ENCODE results near the gene NTRK2.

Gene NTRK2

DNA sequence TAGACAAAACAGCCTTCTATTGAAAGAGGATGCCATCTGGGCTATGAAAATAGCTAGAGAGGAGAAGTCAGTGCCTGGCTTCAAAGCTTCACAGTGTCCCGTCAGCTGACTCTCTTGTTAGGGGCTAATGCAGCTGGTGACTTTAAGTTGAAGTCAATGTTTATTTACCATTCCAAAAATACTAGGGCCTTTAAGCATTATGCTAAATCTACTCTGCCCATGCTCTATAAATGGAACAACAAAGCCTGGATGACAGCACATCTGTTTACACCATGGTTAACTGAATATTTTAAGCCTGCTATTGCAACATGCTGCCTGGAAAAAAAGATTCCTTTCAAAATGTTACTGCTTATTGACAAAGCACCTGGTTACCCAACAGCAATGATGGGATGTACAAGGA is 309.1 kb downstream of the NTRK2 start:
- no peak overlapping the region for H3K4me3 ChIP-seq (ENCODE audit: low read depth, low read length)
- TF ChIP-seq, protein P1, sequence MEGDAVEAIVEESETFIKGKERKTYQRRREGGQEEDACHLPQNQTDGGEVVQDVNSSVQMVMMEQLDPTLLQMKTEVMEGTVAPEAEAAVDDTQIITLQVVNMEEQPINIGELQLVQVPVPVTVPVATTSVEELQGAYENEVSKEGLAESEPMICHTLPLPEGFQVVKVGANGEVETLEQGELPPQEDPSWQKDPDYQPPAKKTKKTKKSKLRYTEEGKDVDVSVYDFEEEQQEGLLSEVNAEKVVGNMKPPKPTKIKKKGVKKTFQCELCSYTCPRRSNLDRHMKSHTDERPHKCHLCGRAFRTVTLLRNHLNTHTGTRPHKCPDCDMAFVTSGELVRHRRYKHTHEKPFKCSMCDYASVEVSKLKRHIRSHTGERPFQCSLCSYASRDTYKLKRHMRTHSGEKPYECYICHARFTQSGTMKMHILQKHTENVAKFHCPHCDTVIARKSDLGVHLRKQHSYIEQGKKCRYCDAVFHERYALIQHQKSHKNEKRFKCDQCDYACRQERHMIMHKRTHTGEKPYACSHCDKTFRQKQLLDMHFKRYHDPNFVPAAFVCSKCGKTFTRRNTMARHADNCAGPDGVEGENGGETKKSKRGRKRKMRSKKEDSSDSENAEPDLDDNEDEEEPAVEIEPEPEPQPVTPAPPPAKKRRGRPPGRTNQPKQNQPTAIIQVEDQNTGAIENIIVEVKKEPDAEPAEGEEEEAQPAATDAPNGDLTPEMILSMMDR (IDR thresholded peaks at IDR 0.05; ENCODE audit: borderline replicate concordance, insufficient read depth, low read depth, low read length), result no peak

DNA sequence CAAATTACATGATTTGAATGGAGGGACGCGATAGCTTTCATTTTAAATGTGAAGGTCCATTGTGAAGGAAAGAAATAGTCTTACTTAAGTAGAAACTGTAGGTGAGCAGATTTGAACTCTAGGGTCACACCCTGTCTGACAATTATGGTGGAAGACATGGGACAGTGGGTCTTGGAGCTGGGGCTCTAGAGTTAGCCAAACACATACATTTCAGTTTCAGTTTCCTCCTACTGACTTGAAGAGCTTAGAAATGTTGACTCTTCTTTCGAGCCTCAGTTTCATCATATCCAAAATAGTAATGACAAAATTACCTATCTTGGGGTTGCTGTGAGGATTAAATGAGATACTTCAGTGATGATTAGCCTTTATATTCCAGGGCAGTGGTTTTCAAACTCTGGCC is 314.2 kb downstream of the NTRK2 start:
- TF ChIP-seq, protein P1 (IDR thresholded peaks at IDR 0.05; ENCODE audit: borderline replicate concordance, insufficient read depth, low read depth, low read length), result no peak
- H3K4me3 ChIP-seq (ENCODE audit: low read depth, low read length), result no peak overlapping the region

DNA sequence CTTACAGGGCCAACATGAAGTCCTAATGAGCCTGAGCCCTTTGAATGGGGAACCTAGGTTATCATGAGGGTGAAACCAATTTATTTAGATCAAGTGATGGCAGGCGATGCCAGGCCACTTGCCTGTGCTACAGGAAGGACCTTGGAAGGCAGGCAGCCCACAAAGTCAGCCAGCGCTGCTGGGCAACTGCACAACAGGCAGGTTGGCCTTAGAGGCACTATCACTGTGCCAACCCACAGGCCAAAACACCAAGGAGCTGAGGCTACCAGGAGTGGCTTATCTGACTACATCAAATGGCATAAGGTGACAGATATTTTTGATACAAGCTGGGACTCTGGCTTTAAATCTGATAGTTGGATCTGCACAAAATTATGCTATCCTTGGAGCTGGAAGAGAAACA is 319.1 kb downstream of the NTRK2 start:
- H3K4me3 ChIP-seq (ENCODE audit: low read depth, low read length), result no peak overlapping the region
- TF ChIP-seq, protein P1 (IDR thresholded peaks at IDR 0.05; ENCODE audit: borderline replicate concordance, insufficient read depth, low read depth, low read length), result no peak

DNA sequence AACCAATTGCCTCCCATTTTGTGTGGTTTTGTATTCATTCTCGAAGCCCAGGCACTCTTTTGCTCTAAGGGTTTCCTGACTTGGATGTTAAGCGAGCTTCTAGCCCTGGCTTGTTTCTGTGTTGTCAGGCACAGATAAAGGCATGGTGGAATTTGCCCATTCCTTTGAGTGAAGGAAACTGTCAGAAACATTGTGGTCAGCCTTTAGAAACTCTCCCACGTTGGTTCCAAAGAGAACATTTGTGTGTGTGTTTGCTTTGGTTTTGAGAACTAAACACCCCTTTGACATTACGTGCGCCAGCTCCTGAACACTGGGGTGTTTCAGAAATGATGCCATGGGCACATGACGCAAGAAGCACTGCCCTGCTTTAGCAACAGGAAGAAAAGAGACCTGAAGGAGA is 320.9 kb downstream of the NTRK2 start:
- TF ChIP-seq, protein P1 (IDR thresholded peaks at IDR 0.05; ENCODE audit: borderline replicate concordance, insufficient read depth, low read depth, low read length), result no peak

DNA sequence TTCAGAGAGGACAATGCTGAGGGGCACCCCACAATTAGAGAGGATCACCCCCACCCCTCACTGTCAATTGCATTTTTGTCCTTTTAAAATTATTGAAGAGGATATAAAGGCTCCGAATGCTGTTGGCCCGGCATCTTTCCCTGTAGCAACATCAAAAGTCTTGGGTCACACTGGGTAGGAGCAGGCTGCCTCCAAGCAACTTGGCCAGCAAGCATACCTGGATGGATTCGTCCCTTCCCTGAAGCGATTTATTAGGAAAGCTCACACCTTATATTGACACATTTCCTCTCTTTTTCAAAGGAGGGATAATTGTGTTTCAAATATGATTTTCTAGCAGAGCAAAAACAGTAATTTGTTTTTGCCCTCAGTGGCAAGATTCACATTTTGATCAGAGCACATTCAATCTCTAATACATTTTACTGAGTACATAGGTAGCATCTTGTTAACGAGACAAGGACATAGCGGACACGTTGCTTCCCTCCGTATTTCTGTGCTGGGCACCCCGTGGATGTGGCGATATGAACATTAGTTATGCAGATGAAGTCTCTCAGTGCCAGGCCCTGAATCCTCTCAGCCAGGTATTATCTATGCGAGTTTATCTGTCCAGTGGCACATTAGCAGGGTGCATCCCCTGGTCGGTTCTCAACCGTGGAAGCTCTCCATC is 321.5 kb downstream of the NTRK2 start:
- TF ChIP-seq, protein P1 (IDR thresholded peaks at IDR 0.05; ENCODE audit: borderline replicate concordance, insufficient read depth, low read depth, low read length), result no peak
- H3K4me3 ChIP-seq (ENCODE audit: low read depth, low read length), result no peak overlapping the region

More for the DNA sequence above, 320.9 kb downstream of the NTRK2 start:
- no peak overlapping the region for H3K4me3 ChIP-seq (ENCODE audit: low read depth, low read length)

DNA sequence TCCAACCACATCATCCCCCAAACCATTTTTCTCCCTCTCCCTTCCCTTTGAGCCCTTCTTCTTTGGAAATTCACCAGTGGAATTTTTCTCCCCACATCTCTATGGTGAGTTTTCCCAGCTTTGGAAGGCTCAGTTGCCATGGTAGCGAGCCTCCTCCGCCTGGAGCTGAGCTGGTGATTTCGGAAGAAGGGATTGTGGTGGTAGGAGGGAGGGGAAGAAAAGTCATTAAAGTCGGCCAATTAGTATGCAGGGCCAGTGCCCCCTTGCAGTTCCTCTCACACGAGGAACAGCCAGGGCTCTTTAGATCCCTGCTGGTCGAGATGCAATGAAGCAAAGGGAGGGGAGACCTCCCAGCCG is 322.0 kb downstream of the NTRK2 start:
- no peak overlapping the region for H3K4me3 ChIP-seq (ENCODE audit: low read depth, low read length)
- TF ChIP-seq, protein P1 (IDR thresholded peaks at IDR 0.05; ENCODE audit: borderline replicate concordance, insufficient read depth, low read depth, low read length), result no peak

DNA sequence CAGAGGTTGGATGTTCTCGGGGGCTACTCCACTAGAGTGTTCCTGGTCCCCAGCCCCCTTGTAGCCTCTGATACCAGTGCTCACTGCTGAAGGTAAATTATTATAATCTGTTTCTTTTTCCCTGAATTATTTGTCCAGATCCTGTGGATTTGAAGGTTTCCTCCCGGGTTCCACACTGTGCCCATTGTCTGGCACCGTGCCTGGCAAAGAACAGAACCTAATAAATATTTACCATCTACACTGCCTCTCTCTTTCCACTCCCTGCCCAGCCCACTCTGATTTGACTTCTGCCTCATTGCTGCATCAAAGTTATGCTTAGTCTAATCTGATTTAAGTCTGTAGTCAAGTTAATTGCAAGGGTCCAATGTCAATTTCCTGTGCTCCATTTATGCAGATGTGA is 322.9 kb downstream of the NTRK2 start:
- H3K4me3 ChIP-seq (ENCODE audit: low read depth, low read length), result no peak overlapping the region
- TF ChIP-seq, protein P1 (IDR thresholded peaks at IDR 0.05; ENCODE audit: borderline replicate concordance, insufficient read depth, low read depth, low read length), result no peak

Measured in GM12875 (cell line).